Astrocyte (in vitro differentiated cells and primary cell): Measurements from ENCODE around the gene HCRTR2.

Experiments used
- CTCF ChIP-seq: IDR thresholded peaks from 2 replicates; pipeline ENCODE4 v1.5.1; 2011; ENCODE audit warnings: low read depth, mild to moderate bottlenecking, inconsistent platforms, low read length, moderate library complexity; ENCODE audit not compliant: insufficient read depth
- EZH2 ChIP-seq: IDR thresholded peaks from 2 replicates; pipeline ENCODE4 v1.6.1; 2012; ENCODE audit warnings: mild to moderate bottlenecking, low read length, inconsistent platforms; ENCODE audit not compliant: insufficient read depth

- TF ChIP-seq CTCF (no peak), EZH2 (no peak)
Observed at GRCh38 chr6:55290736-55291135, 116.4 kb downstream of the HCRTR2 start.
